ENCODE results near the gene DVL3.

DNA sequence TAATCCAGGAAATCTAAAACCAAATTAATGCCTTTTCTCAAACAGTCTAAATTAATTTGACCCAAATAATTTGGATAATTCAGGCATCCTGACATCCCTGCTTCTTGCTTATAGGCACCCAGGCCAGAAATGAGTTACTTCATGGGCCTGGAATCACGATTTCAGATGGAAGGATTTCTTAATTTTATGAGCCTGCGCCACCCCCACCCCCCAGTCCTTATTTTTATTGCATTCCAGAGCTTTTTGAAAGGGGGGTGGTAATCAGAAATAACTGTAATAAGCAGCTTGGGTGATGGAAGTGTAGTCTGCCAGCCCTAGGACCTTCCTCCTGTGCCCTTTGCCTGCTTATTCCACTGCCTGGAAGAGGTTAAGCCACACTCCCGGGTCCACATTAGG, 20.8 kb downstream of the DVL3 start:
- no peak for TF ChIP-seq POLR2A (IDR thresholded peaks at IDR 0.05; ENCODE audit: extremely low read depth, insufficient read length)
- TF ChIP-seq, protein P1, sequence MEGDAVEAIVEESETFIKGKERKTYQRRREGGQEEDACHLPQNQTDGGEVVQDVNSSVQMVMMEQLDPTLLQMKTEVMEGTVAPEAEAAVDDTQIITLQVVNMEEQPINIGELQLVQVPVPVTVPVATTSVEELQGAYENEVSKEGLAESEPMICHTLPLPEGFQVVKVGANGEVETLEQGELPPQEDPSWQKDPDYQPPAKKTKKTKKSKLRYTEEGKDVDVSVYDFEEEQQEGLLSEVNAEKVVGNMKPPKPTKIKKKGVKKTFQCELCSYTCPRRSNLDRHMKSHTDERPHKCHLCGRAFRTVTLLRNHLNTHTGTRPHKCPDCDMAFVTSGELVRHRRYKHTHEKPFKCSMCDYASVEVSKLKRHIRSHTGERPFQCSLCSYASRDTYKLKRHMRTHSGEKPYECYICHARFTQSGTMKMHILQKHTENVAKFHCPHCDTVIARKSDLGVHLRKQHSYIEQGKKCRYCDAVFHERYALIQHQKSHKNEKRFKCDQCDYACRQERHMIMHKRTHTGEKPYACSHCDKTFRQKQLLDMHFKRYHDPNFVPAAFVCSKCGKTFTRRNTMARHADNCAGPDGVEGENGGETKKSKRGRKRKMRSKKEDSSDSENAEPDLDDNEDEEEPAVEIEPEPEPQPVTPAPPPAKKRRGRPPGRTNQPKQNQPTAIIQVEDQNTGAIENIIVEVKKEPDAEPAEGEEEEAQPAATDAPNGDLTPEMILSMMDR (IDR thresholded peaks at IDR 0.05; ENCODE audit: low read depth, low read length): no peak
